Activated T-cell treated with anti-CD3 and anti-CD28 coated beads for 4 hours (primary cell): ENCODE data around the gene TMEM222.
"Not testable (repeated sequence)": the region's sequence is repeated elsewhere in the genome, so short reads cannot be mapped to it uniquely, and the experiment has no call there.

Experiments used
- DNase-seq: peaks from one replicate; pipeline ENCODE4 v3.0.0-alpha.2; 2020

TMEM222 gene

GRCh38 chr1:27380766-27381733, 59.1 kb downstream of the TMEM222 start:
- DNase-seq, result no peak

- DNase-seq, result no peak
Observed at GRCh38 chr1:27381969-27382762, 60.2 kb downstream of the TMEM222 start.

GRCh38 chr1:27383039-27383605, 61.2 kb downstream of the TMEM222 start, which contains the start of gene CD164L2:
CD164L2 (minus strand) TSS chr1:27383333; CDS start chr1:27383239, 94 bp downstream.
- no peak for DNase-seq

- no peak for DNase-seq
Observed at GRCh38 chr1:27383661-27384060, 61.7 kb downstream of the TMEM222 start.

- DNase-seq, result not testable (repeated sequence)
Observed at GRCh38 chr1:27384797-27385196, 62.8 kb downstream of the TMEM222 start.
